NCI-H2107 treated with DMSO at 0.1 percent for 48 hours (cell line): ENCODE data around the gene NME2.
"Not testable (repeated sequence)": the region's sequence is repeated elsewhere in the genome, so short reads cannot be mapped to it uniquely, and the experiment has no call there.

Experiments used
- DNase-seq: peaks from one replicate; lab custom pipeline; 2025; ENCODE audit not compliant: unreplicated experiment; lab: John Stamatoyannopoulos, UW

The NME2 gene

GRCh38 chr17:51152766-51153209, 13.4 kb upstream of the NME2 start:
- DNase-seq, result no peak

- DNase-seq, result peak; percentile 98
Measured at GRCh38 chr17:51153210-51154072, 12.8 kb upstream of the NME2 start, which contains the start of gene NME1. Gene NME1 (plus strand): TSS chr17:51153559. CDS start chr17:51155655, 2,096 bp downstream.

DNA sequence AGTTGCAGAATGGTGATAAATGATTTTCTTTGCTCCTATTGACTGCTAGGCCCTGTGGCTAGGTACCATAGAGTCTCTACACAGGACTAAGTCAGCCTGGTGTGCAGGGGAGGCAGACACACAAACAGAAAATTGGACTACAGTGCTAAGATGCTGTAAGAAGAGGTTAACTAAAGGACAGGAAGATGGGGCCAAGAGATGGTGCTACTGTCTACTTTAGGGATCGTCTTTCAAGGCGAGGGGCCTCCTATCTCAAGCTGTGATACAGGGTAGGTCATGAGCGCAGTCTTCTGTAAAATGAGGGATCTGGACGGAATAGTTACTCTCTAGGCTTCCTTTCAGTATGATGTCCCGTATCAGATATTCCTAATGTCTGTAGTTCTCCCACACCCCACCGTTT, 12.0 kb upstream of the NME2 start:
- no peak for DNase-seq

DNA sequence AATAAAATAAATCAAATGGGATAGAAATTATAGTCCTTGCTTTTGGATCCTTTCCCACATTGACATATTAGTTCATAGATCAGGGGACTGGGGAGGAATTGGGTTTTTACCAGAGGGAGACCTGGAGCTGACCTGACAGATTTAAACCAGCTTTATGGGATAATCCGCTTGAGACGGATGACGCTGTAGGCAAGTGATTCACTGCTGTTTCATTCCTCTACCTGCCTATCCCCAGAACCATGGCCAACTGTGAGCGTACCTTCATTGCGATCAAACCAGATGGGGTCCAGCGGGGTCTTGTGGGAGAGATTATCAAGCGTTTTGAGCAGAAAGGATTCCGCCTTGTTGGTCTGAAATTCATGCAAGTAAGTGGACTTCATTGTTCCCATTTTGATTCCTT, 10.8 kb upstream of the NME2 start:
- no peak for DNase-seq

- no peak for DNase-seq
Measured at GRCh38 chr17:51159604-51160003, 6.6 kb upstream of the NME2 start.

GRCh38 chr17:51161541-51161940, 4.7 kb upstream of the NME2 start:
- no peak for DNase-seq

DNA sequence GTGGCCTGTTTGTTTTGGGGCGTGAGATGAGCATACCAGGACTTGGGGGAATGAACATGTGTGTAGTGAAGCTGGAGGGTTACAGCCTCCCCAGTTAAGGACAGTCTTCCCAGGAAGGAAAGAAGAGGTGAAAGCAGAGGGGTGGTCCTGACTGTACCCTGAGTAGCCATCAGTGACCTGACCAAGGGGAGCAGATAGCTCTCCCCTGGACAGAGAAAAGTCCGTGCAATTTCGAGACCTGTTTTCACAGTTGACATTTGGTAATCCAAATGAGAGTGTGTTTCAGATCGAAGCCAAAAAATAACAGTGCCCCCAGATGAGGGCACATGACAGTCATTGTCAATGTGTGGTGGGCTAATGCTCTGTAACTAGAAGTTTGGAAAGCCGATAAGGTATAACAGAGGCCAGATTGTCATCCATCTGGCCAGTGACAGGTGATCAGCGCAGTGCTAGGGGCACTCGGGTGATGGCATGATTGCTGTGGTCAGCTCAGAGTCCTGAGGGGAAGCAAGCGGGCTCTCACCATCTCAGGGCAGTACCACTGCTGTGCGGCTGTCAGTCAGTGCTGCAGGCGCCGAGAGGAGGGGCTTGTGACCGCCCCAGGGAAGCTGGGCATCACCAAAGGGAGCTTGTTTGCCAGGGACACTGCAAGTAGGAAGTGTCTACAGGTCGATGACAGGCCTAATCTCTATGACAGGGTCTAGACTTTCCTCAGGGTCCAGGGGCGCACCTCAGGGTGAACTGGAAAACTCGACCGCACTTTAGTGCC, 1.1 kb upstream of the NME2 start:
- DNase-seq, result no peak

- DNase-seq, result no peak
Measured at GRCh38 chr17:51165680-51166197, 472 bp upstream of the NME2 start.

GRCh38 chr17:51166987-51167931, 1.0 kb downstream of the NME2 start:
- no peak for DNase-seq

- no peak for DNase-seq
Measured at GRCh38 chr17:51169340-51169739, 3.1 kb downstream of the NME2 start.

DNA sequence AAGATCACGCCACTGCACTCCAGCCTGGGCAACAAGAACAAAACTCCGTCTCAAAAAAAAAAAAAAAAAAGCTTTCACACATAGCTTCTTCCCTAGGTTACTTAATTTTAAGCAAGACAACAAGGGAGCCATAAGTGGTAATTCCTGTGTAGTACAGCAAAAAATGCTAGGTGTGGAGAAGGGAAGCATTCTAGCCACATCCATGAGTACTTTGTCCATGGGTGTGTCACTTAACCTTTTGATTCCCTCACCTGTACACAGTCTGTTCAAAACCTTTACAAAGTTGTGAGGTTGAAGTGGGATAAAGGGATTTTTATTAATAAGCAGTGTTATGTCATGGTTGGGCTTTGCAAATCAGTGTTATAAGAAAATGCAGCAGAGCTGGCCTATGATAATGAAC, 4.5 kb downstream of the NME2 start:
- DNase-seq, result no peak

DNA sequence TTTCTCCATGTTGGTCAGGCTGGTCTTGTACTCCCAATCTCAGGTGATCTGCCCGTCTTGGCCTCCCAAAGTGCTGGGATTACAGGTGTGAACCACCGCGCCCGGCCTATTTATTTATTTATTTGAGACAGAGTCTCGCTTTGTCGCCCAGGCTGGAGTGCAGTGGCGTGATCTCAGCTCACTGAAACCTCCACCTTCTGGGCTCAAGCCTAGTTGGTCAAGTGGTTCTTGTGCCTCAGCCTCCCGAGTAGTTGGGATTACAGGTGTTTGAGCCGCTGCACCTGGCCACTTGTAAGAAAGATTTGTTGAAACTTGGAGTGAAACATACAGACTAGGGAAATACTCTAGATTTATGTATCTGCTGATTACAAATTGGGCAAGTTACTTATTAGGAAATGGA, 5.8 kb downstream of the NME2 start:
- not testable (repeated sequence) for DNase-seq

DNA sequence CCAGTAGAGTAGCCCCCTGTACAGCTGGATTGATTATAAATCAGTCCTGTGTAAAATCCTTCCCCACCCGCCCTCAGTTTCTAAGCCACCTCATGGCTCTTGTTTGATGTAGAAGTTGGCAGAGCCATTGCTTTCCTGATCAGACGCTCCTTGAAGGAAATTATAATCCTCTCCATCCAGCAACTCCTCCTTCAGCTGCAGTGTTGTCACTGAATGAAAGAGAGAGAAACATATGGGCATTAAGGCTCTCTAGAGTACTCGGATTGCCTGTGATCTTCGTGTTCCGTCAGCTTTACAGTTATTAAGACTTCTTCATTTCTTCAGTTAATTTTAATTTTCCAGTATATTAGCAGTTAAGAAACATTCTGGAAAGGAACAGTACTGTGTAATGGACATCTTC, 14.3 kb downstream of the NME2 start:
- no peak for DNase-seq

GRCh38 chr17:51184124-51184523, 17.9 kb downstream of the NME2 start:
- no peak for DNase-seq

DNA sequence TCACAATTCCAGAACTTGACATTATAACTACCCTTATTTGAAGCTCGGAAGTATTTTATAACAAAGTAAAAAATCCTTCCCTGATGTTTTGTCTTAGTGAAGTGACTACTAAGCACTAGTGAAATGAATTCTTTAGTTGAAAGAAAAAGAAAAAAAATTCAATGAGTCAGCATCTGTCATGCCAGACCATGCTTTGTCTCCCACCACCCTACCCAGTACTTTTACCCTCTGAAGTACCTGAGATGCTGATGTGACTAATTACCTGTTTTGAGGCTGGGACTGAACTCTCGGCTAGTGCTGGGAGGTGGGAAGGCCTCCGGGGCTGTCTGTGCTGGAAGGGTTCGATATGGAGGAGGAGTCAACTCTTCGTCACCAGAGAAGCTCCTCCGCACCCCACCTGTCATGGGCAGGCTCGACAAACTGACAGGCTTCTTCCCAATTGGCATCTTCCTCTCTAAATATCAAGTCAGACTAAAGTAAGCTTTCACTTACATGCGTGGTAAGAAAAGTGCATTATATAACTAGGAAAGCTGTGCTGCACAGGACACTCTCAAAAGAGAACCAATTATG, 19.6 kb downstream of the NME2 start:
- DNase-seq, result no peak

DNA sequence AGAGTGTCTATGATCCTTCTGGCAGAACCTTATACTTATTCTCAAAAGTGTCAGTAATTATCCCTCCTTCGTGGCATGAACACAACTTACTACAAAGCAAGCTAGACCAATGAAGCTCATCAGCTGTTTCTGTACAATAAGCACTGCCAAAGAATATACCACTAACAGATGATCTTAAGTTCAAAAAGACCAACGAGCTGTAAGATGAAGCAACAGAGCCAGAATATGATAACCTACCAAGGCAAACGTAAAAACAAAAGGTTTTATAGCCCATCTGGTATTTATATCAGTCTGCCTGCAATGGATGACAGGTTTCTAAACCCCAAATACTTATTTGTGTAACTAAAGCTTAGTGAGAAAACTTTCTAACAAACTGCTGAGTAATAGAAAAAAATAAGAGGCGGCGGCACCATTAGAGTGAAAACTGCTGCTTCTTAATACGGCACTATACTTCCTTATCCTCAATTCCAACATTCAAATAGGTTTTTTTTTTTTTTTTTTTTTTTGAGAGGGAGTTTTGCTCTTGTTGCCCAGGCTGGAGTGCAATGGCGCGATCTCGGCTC, 22.1 kb downstream of the NME2 start:
- DNase-seq, result no peak

- DNase-seq, result no peak
Measured at GRCh38 chr17:51189162-51189561, 23.0 kb downstream of the NME2 start.

GRCh38 chr17:51189628-51190027, 23.4 kb downstream of the NME2 start:
- no peak for DNase-seq

DNA sequence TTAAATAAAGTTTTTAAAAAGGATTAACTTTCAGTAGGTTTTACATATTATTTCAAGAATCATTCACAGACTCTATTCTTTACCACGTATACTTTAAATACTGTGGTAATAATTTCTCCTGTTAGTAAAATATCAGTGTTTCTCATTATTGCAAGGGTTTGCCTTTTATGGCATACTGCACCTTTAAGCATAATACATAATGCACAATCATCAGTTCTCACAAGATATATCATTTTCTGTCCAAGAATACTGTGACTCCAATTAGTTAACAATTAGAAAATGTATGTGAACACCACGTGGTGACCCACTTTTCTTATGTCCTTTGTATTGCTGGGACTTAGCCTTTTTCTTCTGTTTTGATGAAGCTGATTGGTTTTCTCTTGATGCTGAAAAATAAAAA, 25.7 kb downstream of the NME2 start:
- DNase-seq, result no peak

GRCh38 chr17:51197754-51198153, 31.5 kb downstream of the NME2 start:
- DNase-seq, result no peak
